AG09309 (cell line): ENCODE results near the gene PSMA7.

ENCODE experiments used
- DNase-seq: peaks from one replicate; pipeline ENCODE4 v3.0.0-alpha.2; 2010; ENCODE audit warnings: low read depth
- H3K4me3 ChIP-seq: 2 replicates; pipeline ENCODE4 v1.5.1; 2011; ENCODE audit warnings: mild to moderate bottlenecking, low read depth, low read length, moderate library complexity; ENCODE audit not compliant: control insufficient read depth
- TF ChIP-seq, protein P1 (sequence below): IDR thresholded peaks from 2 replicates; pipeline ENCODE4 v1.5.1; 2011; ENCODE audit warnings: mild to moderate bottlenecking, low read depth, low read length, inconsistent platforms; ENCODE audit not compliant: insufficient read depth, control insufficient read depth; ENCODE audit errors: missing control alignments

Gene PSMA7

DNA sequence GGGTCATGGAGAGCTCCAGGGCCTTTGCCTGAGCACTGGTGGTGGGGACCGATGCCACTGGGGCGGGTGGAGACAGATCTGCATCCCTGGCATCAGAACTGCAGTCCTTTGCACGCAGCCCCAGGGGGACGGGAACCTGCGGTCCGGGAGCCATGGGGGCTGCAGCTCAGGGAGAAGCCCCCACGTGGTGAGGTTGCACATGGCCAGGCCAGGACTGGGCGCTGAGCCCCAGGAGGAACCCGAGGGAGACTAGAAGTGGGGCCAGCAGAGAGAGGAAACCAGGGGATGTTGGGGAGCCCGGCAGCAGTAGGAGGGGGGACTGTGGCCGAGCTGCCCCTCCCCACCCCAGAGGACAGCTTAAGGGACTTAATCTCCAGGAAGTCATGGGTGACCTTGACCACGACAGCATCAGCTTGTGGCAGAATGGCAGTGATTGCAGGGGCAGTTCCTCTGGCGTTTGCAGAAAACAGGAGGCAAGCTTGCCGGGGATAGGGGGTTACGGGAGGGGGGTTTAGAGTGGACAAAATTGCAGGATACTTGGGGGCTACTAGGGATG lies 38.9 kb downstream of the PSMA7 start:
- DNase-seq: no peak
- no peak overlapping the region for H3K4me3 ChIP-seq
- TF ChIP-seq, protein P1, sequence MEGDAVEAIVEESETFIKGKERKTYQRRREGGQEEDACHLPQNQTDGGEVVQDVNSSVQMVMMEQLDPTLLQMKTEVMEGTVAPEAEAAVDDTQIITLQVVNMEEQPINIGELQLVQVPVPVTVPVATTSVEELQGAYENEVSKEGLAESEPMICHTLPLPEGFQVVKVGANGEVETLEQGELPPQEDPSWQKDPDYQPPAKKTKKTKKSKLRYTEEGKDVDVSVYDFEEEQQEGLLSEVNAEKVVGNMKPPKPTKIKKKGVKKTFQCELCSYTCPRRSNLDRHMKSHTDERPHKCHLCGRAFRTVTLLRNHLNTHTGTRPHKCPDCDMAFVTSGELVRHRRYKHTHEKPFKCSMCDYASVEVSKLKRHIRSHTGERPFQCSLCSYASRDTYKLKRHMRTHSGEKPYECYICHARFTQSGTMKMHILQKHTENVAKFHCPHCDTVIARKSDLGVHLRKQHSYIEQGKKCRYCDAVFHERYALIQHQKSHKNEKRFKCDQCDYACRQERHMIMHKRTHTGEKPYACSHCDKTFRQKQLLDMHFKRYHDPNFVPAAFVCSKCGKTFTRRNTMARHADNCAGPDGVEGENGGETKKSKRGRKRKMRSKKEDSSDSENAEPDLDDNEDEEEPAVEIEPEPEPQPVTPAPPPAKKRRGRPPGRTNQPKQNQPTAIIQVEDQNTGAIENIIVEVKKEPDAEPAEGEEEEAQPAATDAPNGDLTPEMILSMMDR: no peak

DNA sequence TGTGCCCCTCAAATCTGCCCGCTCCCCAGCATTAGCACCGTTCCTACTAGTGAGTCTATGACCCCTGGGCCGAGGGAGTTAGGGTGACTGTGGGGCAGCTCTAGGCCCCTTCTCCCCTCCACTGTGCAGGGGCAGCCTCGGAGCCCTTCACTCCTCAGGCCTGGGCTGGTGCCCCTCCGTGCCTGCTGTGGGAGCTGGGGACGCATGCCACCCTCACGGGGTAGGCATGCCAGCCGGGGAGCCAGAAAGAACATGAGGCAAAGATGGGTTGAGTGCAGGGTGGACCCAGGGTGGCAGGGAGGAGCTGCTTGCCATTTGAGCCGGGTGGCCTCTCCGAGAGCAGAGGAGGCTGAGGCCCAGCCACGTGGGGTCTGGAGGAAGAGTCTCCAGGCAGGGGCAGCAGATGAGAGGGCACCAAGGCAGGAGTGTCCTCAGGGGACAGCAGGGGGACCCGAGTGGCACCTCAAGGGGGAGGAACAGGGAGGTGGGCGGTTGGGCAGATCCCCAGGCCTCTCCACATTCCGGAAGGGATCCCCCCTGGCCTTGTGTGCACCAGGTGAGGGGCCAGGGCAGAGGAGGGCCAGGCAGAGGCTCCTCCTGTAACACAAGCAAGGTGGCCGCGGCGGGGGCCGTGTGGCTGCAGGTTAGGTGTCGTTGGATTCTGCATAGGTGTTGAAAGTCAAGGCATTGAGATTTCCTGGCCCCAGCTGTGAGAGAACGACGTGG lies 39.5 kb downstream of the PSMA7 start:
- TF ChIP-seq, protein P1: no peak
- DNase-seq: no peak
- H3K4me3 ChIP-seq: no peak overlapping the region

DNA sequence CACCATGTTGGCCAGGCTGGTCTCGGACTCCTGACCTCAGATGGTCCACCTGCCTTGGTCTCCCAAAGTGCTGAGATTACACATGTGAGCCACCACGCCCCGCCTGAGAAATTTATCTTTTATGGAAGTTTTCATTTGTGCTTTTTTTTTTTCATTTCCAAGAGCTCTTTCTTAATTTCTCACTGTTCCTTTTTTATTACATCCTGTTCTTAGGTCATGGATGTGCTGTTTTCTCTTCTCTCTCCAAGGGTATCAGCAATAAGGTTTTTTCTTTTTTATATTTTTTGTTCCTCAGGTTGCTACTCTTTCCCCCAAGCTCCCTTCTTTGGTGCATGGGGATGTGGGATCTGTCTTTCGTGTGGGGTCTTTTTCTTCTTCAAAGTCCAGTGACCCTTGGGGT lies 42.1 kb downstream of the PSMA7 start:
- DNase-seq: no peak
- TF ChIP-seq, protein P1: no peak
- no peak overlapping the region for H3K4me3 ChIP-seq

DNA sequence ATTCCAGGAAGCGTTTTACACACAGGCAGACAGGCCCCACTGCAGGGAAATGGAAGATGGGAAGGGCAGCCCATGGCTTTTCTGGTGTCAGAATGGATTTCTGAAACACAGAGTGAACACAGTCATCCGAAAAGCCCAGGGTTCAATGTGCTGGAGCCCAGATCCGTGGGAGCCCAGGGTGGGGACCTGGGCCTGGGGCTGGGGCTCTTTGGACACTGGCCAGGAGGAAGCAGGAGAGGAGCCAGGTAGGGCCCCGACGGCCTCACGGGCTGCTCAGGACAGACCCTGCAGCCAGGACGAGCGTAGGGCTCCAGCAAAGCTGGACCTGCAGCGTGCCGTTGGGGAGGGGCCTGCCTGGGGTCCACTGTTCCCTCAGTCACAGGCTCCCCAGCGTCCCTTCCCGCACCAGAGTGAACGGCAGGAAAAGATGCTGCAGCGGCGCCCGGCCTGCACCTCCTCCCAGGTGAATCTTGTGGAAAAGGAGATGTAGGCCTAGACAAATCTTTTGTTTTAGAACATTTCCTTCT lies 45.2 kb downstream of the PSMA7 start:
- no peak for DNase-seq
- TF ChIP-seq, protein P1: no peak
- no peak overlapping the region for H3K4me3 ChIP-seq

DNA sequence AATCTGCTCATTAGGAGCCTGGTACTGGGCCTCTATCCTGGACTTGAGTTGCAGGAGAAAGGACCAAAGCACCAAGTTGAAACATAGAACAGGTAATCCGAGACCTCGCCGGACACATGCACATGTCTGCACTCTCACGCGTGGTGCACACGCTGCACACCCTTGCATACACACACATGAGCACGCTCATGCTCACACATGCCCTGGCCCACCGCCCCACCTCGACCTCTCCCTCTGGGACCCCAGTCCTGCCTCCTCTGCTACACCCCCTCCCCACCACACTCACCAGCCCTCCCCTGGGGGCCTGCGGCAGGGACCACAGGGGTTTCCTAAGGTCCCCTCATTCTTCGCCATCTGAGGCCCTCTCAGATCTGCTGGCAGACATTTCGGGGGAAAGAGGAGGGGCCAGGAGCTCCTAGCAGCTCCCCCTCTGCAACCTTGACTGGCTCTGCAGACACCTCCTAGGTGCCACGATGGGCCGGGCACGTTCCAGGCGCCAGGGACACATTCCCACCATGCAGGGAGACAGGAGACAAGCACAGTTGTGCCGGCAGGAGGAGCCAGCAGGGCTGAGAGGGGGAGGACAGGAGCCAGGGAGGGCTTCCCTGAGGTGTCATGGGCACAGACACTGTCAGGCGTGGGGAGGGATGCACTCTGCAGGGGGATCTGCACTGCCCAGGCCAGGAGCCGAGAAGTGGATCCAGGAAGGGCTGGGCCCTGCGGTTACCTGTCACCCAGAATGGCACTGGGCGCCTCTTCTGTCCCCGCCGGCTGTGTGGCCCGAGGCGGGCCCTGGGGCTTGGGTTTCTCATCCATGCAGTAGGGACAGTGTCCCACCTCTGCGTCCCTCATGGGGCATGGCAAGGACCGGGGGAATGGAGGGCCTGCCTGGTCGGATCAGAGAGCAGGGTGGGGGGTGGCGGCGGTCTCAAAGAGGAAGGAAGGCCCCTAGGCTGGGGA lies 46.5 kb downstream of the PSMA7 start:
- H3K4me3 ChIP-seq: no peak overlapping the region
- TF ChIP-seq, protein P1: no peak
- no peak for DNase-seq

DNA sequence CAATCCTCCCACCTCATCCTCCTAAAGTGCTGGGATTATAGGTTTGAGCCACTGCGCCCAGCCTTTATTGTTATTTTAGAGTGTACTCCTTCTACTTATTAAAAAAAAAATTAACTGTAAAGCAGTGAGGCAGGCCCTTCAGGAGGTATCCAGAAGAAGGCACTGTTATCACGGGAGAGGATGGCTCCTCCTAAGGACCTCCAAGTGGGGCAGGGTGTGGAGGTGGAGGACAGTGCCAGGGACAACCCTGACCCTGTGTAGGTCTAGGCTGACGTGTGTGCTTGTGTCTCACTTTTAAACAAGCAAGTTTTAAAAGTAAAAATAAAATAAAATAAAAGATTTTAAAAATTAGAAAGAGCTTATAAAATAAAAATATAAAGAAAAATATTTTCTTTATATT lies 53.8 kb downstream of the PSMA7 start:
- TF ChIP-seq, protein P1: no peak
- DNase-seq: no peak
- H3K4me3 ChIP-seq: no peak overlapping the region
